HT-29 (cell line): Measurements from ENCODE around the gene TARDBP. TPM values are rescaled to one million over a fixed set of nuclear protein-coding genes. Genes with fewer than 3 reads are reported as not detected.
"Not testable (repeated sequence)": the region's sequence is repeated elsewhere in the genome, so short reads cannot be mapped to it uniquely, and the experiment has no call there.

Experiments used
- DNase-seq: peaks from one replicate; pipeline ENCODE4 v3.0.0-alpha.2; 2015; ENCODE audit warnings: low spot score
- total RNA-seq: library from RNA; depleted of rRNA; stranded (reverse); fragments of >200 nt; shearing (Covaris generic); gene quantifications from 2 replicates; pipeline ENCODE4 v1.2.3, GENCODE V29; 2014

The TARDBP gene
- total RNA-seq, 1 experiment from 2014 or later: 55.7 TPM

GRCh38 chr1:10992004-10992403 lies 20.4 kb upstream of the TARDBP start:
- not testable (repeated sequence) for DNase-seq

DNA sequence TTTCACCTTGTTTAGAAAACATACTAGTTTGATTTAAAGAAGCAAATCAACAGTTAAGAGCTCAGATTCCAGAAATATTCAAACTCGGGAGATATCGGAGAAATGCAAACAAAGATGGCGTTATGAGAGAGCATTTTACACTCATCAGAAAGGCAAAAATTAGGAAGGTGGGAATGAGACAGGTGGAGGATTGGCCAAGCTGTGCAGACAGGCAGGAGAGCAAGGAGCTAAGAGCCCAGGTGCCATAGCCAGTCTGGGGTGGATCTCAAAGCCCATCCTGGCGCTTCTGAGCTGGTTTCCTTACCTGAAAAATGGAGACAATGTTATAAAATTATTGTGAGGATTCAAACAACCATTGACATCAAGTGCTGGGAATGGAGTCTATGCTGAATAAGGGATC lies 19.6 kb upstream of the TARDBP start:
- no peak for DNase-seq

DNA sequence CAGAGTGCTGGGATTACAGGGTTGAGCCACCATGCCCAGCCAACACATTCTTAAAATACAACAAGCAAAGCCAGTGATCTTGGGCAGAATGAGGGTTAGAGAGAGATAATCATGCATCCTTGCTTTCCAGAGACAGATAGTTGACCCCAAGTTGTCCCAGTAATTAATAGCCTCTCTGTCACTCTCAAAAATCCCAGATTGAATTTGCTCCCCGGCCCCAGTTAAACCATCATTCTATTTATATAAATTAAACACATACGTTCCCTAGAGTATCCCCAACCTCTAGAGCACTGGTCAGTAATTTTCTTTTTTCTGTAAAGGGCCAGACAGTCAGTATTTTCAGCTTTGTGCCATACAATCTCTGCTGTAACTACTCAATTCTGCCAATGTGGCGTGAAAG lies 16.4 kb upstream of the TARDBP start:
- no peak for DNase-seq

DNA sequence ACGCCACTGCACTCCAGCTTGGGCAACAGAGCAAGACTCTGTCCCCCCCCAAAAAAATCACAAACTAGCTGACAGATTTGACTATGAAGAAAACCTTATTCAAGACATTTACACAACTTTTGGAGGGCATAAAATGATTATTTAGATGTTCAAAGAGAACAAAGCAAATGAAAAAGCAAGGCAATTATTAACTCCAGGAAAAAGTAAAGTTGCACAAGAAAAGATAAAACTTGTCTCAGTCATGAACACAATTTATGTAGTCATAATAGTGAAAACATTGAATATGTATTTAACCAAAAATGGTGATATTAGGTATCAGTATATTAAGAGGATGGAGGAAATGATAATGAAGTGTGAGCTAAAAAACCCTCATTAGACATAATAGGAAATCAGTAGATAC lies 11.9 kb upstream of the TARDBP start:
- no peak for DNase-seq

DNA sequence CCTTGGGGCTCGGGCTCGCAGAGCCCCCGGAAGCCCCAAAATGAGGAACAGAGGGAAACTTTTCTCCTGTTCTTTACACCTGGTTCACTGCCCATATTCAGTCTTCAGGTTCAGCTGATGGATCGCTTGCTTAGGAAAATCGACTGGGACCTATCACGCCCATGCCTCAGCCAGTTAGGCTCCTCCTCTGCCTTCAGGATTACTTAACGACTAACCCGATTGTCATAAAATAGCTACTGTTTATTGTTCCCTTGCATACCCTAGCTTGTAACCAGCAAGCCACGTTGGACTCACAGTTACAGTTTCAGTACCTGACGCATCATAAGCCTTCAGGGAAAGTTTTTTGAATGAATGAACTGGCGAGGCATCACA lies 692 bp downstream of the TARDBP start:
- no peak for DNase-seq

DNA sequence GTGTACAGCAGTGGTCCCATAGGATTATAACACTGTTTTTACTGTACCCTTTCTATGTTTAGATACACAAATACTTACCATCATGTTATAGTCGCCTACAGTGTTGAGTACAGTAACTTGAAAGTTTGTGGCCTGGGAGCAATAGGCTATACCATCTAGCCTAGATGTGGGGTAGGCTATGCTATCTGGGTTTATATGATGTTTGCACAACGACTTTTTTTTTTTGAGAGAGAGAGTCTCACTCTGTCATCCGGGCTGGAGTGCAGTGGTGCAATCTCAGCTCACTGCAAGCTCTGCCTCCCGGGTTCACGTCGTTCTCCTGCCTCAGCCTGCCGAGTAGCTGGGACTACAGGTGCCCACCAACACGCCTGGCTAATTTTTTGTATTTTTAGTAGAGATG lies 6.9 kb downstream of the TARDBP start:
- not testable (repeated sequence) for DNase-seq

DNA sequence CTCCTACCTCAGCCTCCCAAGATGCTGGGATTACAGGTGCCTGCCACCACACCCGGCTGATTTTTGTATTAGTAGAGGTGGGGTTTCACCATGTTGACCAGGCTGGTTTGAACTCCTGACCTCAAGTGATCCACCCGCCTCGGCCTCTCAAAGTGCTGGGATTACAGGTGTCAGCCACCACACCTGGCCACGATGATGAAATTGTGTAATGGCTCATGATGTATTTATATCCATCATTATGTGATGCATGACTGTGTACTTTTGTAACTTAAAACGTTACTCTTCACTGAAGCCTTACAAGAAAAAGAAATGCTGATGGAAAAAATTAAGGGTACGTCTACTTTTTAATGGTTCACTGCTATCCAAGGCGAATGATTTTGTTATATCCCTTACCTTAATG lies 7.5 kb downstream of the TARDBP start:
- DNase-seq: no peak

- DNase-seq: no peak
Measured at GRCh38 chr1:11023201-11023600, 10.7 kb downstream of the TARDBP start.

DNA sequence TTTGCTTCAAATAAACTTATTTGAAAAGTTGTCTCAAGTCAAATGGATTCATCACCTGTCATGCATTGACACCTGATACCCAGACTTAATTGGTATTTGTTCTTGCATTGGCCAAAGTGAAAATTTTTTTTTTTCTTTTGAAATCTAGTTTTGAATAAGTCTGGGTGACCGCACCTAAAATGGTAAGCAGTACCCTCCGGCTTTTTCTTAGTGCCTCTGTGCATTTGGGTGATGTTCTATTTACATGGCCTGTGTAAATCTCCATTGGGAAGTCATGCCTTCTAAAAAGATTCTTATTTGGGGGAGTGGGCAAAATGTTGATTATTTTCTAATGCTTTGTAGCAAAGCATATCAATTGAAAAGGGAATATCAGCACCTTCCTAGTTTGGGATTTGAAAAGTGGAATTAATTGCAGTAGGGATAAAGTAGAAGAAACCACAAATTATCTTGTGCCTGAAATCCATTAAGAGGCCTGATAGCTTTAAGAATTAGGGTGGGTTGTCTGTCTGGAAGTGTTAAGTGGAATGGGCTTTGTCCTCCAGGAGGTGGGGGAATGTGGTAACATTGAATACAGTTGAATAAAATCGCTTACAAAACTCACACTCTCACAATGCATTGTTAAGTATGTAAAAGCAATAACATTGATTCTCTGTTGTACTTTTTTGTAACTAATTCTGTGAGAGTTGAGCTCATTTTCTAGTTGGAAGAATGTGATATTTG lies 11.9 kb downstream of the TARDBP start:
- DNase-seq: no peak

DNA sequence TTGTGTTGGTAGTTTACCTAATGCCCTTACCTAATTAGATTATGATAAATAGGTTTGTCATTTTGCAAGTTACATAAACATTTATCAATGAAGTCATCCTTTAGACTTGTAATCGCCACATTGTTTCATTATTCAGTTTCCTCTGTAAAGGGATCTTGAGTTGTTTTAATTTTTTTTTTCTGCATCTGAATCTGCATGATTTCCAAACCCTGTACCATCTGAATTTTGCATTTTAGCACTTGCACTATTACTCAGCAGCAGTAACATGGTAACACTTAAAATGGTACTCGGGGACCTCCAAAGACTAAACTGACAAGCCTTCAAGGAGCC lies 12.4 kb downstream of the TARDBP start:
- DNase-seq: no peak

DNA sequence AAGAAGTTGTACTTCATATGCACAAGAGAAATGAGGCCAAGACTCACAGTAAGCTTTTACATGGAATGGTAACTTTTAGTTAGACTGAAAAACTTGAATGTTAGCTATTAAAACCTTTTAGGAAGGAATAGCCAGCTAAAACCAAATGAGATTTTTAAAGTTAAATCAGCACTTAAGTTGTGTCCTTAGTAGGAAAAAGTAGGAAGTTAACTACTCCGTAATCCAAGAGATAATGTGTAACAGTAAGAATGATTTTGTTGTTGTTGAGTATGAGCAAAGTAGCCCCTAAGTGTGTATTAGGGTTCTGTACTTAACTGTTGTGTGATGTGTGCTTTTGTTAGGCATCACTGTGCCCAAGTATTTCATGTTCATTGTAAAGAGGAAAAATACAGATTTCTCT lies 13.2 kb downstream of the TARDBP start:
- no peak for DNase-seq

DNA sequence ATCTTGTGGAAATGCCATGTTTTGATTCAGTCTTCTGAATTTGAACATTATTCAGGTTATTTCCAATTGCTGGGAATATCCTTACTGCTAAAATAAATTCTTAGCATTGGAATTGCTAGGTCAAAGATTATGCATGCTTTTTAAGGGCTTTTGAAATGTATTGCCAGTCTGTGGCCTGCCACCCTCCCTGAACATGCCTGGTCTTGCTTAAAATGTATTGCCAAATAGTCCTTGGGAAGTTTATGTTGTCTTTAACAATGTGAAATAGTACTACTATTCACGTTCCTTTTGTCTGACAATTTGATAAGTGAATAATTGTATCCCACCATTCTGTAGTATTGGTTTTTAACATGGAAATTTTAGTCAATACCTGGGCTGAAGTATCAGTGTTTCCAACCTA lies 13.6 kb downstream of the TARDBP start:
- no peak for DNase-seq

DNA sequence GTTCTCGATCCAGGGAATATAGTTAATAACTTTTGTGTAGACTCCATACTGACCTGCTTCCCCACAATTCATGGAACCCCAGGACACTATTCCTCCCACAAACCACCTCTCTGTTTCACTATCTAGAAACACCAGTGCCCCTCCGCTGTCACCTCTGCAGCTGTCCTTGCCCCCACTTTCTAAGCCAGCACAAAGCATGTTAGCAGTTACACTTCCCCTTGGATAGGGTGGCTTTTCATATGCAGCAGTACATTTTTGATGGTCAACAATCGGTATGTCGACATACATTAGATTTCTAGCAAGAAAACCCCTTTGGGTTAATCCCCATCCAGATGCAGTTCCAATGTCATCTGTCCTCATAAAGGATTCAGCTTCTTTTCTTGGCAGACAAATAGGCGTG lies 14.4 kb downstream of the TARDBP start:
- DNase-seq: no peak

DNA sequence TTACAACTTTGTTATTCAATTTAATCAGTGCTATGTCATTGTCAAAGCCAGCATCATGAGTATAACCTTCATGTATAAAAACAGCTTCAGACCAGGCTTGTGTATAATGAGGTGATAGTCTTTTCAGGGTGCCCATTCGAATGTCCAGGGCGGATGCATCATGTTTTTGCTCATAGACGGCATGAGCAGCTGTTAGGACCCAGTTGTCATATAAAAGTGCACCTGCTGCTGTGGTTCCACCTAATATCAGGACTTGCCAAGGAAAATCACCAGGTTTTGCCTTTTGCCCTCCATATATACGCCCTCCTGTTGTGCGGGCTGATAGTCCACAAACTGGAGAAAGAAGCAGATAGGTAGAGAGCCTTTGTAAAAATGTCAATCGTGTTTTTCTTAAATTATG lies 14.9 kb downstream of the TARDBP start:
- no peak for DNase-seq

DNA sequence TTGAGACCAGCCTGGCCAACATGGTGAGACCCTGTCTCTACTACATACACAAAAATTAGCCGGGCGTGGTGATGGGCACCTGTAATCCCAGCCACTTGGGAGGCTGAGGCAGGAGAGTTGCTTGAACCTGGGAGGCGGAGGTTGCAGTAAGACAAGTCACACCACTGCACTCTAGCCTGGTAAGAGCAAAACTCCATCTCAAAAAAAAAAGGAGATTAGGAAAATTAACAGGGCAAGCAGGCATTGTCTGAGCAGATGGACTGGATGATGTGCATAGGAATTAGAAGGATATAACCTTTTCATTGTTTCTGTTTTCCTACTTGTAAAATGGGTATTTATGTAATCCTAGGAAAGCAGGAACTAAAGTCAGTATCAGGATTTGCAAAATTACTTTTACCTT lies 15.6 kb downstream of the TARDBP start:
- no peak for DNase-seq

- DNase-seq: no peak
Measured at GRCh38 chr1:11030865-11031264, 18.4 kb downstream of the TARDBP start.

- DNase-seq: no peak
Measured at GRCh38 chr1:11031624-11032262, 19.3 kb downstream of the TARDBP start.

GRCh38 chr1:11037019-11037739 lies 24.7 kb downstream of the TARDBP start:
- not testable (repeated sequence) for DNase-seq

GRCh38 chr1:11037740-11038182 lies 25.3 kb downstream of the TARDBP start:
- peak; percentile 89 for DNase-seq

DNA sequence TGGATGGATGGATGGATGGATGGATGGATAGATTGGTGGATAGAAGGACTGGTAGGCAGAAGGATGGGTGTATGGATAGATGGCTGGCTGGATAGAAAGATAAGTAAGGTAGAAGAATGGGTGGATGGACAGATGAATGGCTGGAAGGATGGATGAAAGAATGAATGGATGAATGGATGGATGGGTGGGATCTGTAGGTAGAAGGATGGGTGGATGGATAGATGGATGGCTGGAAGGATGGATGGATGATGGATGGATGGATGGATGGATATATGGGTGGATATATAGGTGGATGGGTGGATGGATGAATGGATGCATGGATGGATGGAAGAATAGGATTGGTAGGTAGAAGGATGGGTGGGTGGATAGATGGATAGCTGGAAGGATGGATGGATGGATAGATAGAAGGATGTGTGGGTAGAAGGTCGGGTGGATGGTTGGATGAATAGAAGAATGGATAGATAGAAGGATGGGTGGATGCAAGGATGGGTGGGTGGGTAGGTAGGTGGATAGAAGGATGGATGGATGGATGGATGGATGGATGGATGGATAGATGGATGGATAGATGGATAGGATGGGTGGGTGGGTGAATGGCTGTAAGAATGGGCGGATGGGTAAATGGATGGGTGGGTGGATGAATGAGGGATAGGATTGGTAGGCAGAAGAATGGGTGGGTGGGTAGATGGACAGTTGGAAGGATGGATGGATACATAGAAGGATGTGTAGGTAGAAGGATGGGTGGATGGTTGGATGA lies 27.1 kb downstream of the TARDBP start:
- DNase-seq: no peak

GRCh38 chr1:11040105-11040429 lies 27.6 kb downstream of the TARDBP start:
- not testable (repeated sequence) for DNase-seq

DNA sequence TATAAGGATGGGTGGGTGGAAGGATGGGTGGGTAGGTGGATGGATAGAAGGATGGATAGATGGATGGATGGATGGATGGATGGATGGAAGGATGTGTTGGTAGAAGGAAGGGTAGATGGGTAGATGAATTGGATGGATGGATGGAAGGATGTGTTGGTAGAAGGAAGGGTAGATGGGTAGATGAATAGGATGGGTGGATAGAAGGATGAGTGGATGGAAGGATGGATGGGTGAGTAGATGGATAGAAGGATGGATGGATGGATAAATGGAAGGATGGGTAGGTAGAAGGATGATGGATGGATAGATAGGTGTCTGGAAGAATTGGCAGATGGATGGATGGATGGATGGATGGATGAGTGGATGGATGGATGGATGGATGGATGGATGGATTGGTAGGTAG lies 28.6 kb downstream of the TARDBP start:
- DNase-seq: no peak
